Colonic mucosa (tissue), 4 donors: ENCODE results near the gene AIG1. TPM values are rescaled to one million over a fixed set of nuclear protein-coding genes. Genes with fewer than 3 reads are reported as not detected.
A peak's percentile ranks its signal among the peaks of the same experiment; 100 is the strongest.

ENCODE experiments used
- DNase-seq: peaks from one replicate; pipeline ENCODE4 v3.0.0-alpha.2; 2020
- H3K27ac ChIP-seq: fragments of 200-600 bp; one replicate; pipeline ENCODE4 v1.8.0; 2021
- H3K27me3 ChIP-seq: fragments of 200-600 bp; one replicate; pipeline ENCODE4 v1.8.0; 2021
- H3K36me3 ChIP-seq: fragments of 200-600 bp; one replicate; pipeline ENCODE4 v1.8.0; 2021
- H3K4me1 ChIP-seq: fragments of 200-600 bp; one replicate; pipeline ENCODE4 v1.8.0; 2021; ENCODE audit warnings: mild to moderate bottlenecking
- H3K4me3 ChIP-seq: fragments of 200-600 bp; one replicate; pipeline ENCODE4 v1.8.0; 2021
- H3K9ac ChIP-seq, 2 donors: one replicate each; pipeline ENCODE4 v1.7.0; 2013; ENCODE audit warnings: control low read depth in 2 of 2, low read depth in 2 of 2, low read length in 2 of 2
- H3K9me3 ChIP-seq: fragments of 200-600 bp; one replicate; pipeline ENCODE4 v1.8.0; 2021
- CTCF ChIP-seq: fragments of 200-600 bp; IDR thresholded peaks from one replicate; pipeline ENCODE4 v1.8.0; 2022; ENCODE audit warnings: antibody characterized with exemption, mild to moderate bottlenecking
- intact Hi-C: fragments of 100-400 bp; cut with DNase I; formaldehyde crosslinking; loops from one replicate; pipeline ENCODE4 v1.14.1; 2022
- total RNA-seq, 2 donors: library from RNA; stranded (reverse); fragmentation: NEBNext Ultra II Directional in 1 of 2; extraction: Animal tissue kit (Norgen Biotek cat#: 25700) in 1 of 2; gene quantifications; one replicate each; pipeline ENCODE4 v1.2.1, GENCODE V29; 2021
- donor health status: healthy.
- donor health status: DM: no; HTN: no; CAD: no.
- donor health status: DM: no; HTN: no; CAD: no.

Gene AIG1
- total RNA-seq, 2 donors from 2014 or later = 24.2 to 28.8 TPM

GRCh38 chr6:143227675-143228074, 167.0 kb downstream of the AIG1 start:
- TF ChIP-seq CTCF = no peak
- no peak for DNase-seq
- intact Hi-C loops = no loop called here

GRCh38 chr6:143229400-143229799, 168.7 kb downstream of the AIG1 start:
- Histone ChIP-seq H3K36me3 (no peaks in the 10 kb centered on the region), H3K27me3 (no peaks in the 10 kb centered on the region), H3K4me1 (no peaks in the 10 kb centered on the region), H3K4me3 (no peak overlapping the region), H3K9ac (no peak overlapping the region), H3K9me3 (no peaks in the 10 kb centered on the region), H3K27ac (no peak overlapping the region)
- no peak for TF ChIP-seq CTCF
- no peak for DNase-seq
- intact Hi-C loops = no loop called here

More at GRCh38 chr6:143227675-143228074, 167.0 kb downstream of the AIG1 start:
- Histone ChIP-seq H3K27me3 (no peaks in the 10 kb centered on the region), H3K27ac (no peak overlapping the region), H3K9me3 (no peaks in the 10 kb centered on the region), H3K4me1 (no peaks in the 10 kb centered on the region), H3K9ac (no peak overlapping the region), H3K4me3 (no peak overlapping the region), H3K36me3 (no peaks in the 10 kb centered on the region)

GRCh38 chr6:143232849-143233248, 172.2 kb downstream of the AIG1 start:
- Histone ChIP-seq H3K27me3 (no peaks in the 10 kb centered on the region), H3K36me3 (no peaks in the 10 kb centered on the region), H3K4me3 (no peak overlapping the region), H3K9ac (no peak overlapping the region), H3K9me3 (no peaks in the 10 kb centered on the region), H3K27ac (no peak overlapping the region), H3K4me1 (no peaks in the 10 kb centered on the region)
- intact Hi-C loops = no loop called here
- TF ChIP-seq CTCF = peak; percentile 21
- peak; percentile 29 for DNase-seq

- Histone ChIP-seq H3K27me3 (no peaks in the 10 kb centered on the region), H3K9me3 (no peaks in the 10 kb centered on the region), H3K4me1 (no peaks in the 10 kb centered on the region), H3K27ac (no peak overlapping the region), H3K9ac (no peak overlapping the region), H3K36me3 (no peaks in the 10 kb centered on the region), H3K4me3 (no peak overlapping the region)
- intact Hi-C loops = no loop called here
- no peak for TF ChIP-seq CTCF
- DNase-seq = no peak
Measured at GRCh38 chr6:143233554-143234285, 173.0 kb downstream of the AIG1 start.

GRCh38 chr6:143234734-143235133, 174.0 kb downstream of the AIG1 start:
- Histone ChIP-seq H3K36me3 (no peaks in the 10 kb centered on the region), H3K9ac (no peak overlapping the region), H3K4me3 (no peak overlapping the region), H3K27me3 (no peaks in the 10 kb centered on the region), H3K4me1 (no peaks in the 10 kb centered on the region), H3K27ac (no peak overlapping the region), H3K9me3 (no peaks in the 10 kb centered on the region)
- TF ChIP-seq CTCF = no peak
- intact Hi-C loops = no loop called here
- no peak for DNase-seq
